Epithelial cell of prostate (primary cell): ENCODE measurements around the gene PHACTR1.

Experiments
- DNase-seq: peaks from one replicate; pipeline ENCODE4 v3.0.0-alpha.2; 2011; ENCODE audit warnings: low read depth, low spot score
- H3K27ac ChIP-seq: fragments of 450-650 bp; 2 replicates; pipeline ENCODE4 v1.5.1; 2017; ENCODE audit warnings: mild to moderate bottlenecking

Gene PHACTR1

GRCh38 chr6:12973386-12973785 lies 256.8 kb downstream of the PHACTR1 start:
- no peak for DNase-seq

GRCh38 chr6:12974551-12974950 lies 258.0 kb downstream of the PHACTR1 start:
- DNase-seq, result no peak
- no peak overlapping the region for H3K27ac ChIP-seq

More at GRCh38 chr6:12973386-12973785, 256.8 kb downstream of the PHACTR1 start:
- H3K27ac ChIP-seq, result no peak overlapping the region

- H3K27ac ChIP-seq, result no peak overlapping the region
- no peak for DNase-seq
Observed at GRCh38 chr6:12976366-12976765, 259.8 kb downstream of the PHACTR1 start.

- DNase-seq, result no peak
- H3K27ac ChIP-seq, result no peak overlapping the region
Observed at GRCh38 chr6:12977206-12977605, 260.6 kb downstream of the PHACTR1 start.

GRCh38 chr6:12977806-12978205 lies 261.2 kb downstream of the PHACTR1 start:
- no peak overlapping the region for H3K27ac ChIP-seq
- no peak for DNase-seq

GRCh38 chr6:12980741-12981140 lies 264.2 kb downstream of the PHACTR1 start:
- DNase-seq, result no peak
- no peak overlapping the region for H3K27ac ChIP-seq

GRCh38 chr6:12984776-12985175 lies 268.2 kb downstream of the PHACTR1 start:
- no peak for DNase-seq
- H3K27ac ChIP-seq, result no peak overlapping the region

- DNase-seq, result no peak
- H3K27ac ChIP-seq, result no peak overlapping the region
Observed at GRCh38 chr6:12987783-12988182, 271.2 kb downstream of the PHACTR1 start.

GRCh38 chr6:12990162-12990561 lies 273.6 kb downstream of the PHACTR1 start:
- no peak for DNase-seq
- no peak overlapping the region for H3K27ac ChIP-seq

- DNase-seq, result no peak
- no peak overlapping the region for H3K27ac ChIP-seq
Observed at GRCh38 chr6:12991435-12991834, 274.9 kb downstream of the PHACTR1 start.

GRCh38 chr6:12992770-12993169 lies 276.2 kb downstream of the PHACTR1 start:
- H3K27ac ChIP-seq, result no peak overlapping the region
- DNase-seq, result no peak

- H3K27ac ChIP-seq, result no peak overlapping the region
- no peak for DNase-seq
Observed at GRCh38 chr6:12993283-12993898, 276.8 kb downstream of the PHACTR1 start.

GRCh38 chr6:12995419-12995818 lies 278.9 kb downstream of the PHACTR1 start:
- no peak for DNase-seq
- H3K27ac ChIP-seq, result no peak overlapping the region

- H3K27ac ChIP-seq, result no peak overlapping the region
- DNase-seq, result no peak
Observed at GRCh38 chr6:13000537-13000936, 284.0 kb downstream of the PHACTR1 start.

- no peak overlapping the region for H3K27ac ChIP-seq
- DNase-seq, result no peak
Observed at GRCh38 chr6:13001927-13002326, 285.4 kb downstream of the PHACTR1 start.

GRCh38 chr6:13004601-13005000 lies 288.0 kb downstream of the PHACTR1 start:
- no peak overlapping the region for H3K27ac ChIP-seq
- no peak for DNase-seq

- DNase-seq, result no peak
- no peak overlapping the region for H3K27ac ChIP-seq
Observed at GRCh38 chr6:13005994-13006393, 289.4 kb downstream of the PHACTR1 start.

GRCh38 chr6:13006578-13007300 lies 290.2 kb downstream of the PHACTR1 start:
- no peak for DNase-seq
- no peak overlapping the region for H3K27ac ChIP-seq

- no peak for DNase-seq
- H3K27ac ChIP-seq, result no peak overlapping the region
Observed at GRCh38 chr6:13007744-13008143, 291.2 kb downstream of the PHACTR1 start.

GRCh38 chr6:13009031-13009430 lies 292.5 kb downstream of the PHACTR1 start:
- no peak overlapping the region for H3K27ac ChIP-seq
- DNase-seq, result no peak

GRCh38 chr6:13009461-13009860 lies 292.9 kb downstream of the PHACTR1 start:
- no peak overlapping the region for H3K27ac ChIP-seq
- no peak for DNase-seq

- no peak for DNase-seq
Observed at GRCh38 chr6:13011612-13012146, 295.1 kb downstream of the PHACTR1 start.

More at GRCh38 chr6:13011612-13012146, 295.1 kb downstream of the PHACTR1 start:
- H3K27ac ChIP-seq, result no peak overlapping the region
